Cardiac muscle cell (in vitro differentiated cells and primary cell): Measurements from ENCODE around the gene LGR4. TPM values are rescaled to one million over a fixed set of nuclear protein-coding genes. Genes with fewer than 3 reads are reported as not detected.

ENCODE experiments used
- DNase-seq, 2 donors: peaks; one replicate each; pipeline versions ENCODE4 v3.0.0 to v3.0.0-alpha.2; 2010 to 2017; ENCODE audit warnings: low read depth in 1 of 2, low spot score in 1 of 2
- H3K27ac ChIP-seq: fragments of 200-600 bp; sonication (generic); 2 replicates; pipeline ENCODE4 v1.5.1; 2016
- H3K27me3 ChIP-seq: fragments of 200-600 bp; sonication (generic); 2 replicates; pipeline ENCODE4 v1.6.0; 2016; ENCODE audit warnings: control low read depth
- H3K36me3 ChIP-seq: fragments of 200-600 bp; sonication (generic); 2 replicates; pipeline ENCODE4 v1.5.1; 2016; ENCODE audit warnings: control low read depth
- H3K4me1 ChIP-seq: fragments of 200-600 bp; sonication (generic); 2 replicates; pipeline ENCODE4 v1.8.1; 2017; ENCODE audit warnings: low read depth, mild to moderate bottlenecking, mixed run types
- H3K4me3 ChIP-seq: fragments of 200-600 bp; sonication (generic); 2 replicates; pipeline ENCODE4 v1.5.1; 2016; ENCODE audit warnings: mild to moderate bottlenecking
- H3K9me3 ChIP-seq: fragments of 200-600 bp; sonication (generic); 2 replicates; pipeline ENCODE4 v1.5.1; 2017; ENCODE audit warnings: low read depth, mild to moderate bottlenecking, control low read depth
- CTCF ChIP-seq: IDR thresholded peaks from 2 replicates; pipeline ENCODE4 v1.5.1; 2012; ENCODE audit warnings: low read depth, mild to moderate bottlenecking, low read length
- polyA plus RNA-seq: library from polyadenylated mRNA; unstranded; fragments of >200 nt; fragmentation: Nextera tagmentation; extraction: Ambion mirVana; gene quantifications from 2 replicates; pipeline ENCODE4 v1.2.1, GENCODE V29; 2016
- total RNA-seq: library from RNA; depleted of rRNA; stranded (reverse); fragments of >200 nt; gene quantifications from 2 replicates; pipeline ENCODE4 v1.2.3, GENCODE V29; 2016

LGR4 gene
- total and polyA plus RNA-seq, 2 experiments from 2014 or later: 52.4 to 89.3 TPM

GRCh38 chr11:27418356-27418755 lies 54.2 kb downstream of the LGR4 start:
- peak overlapping the region; percentile 65 for H3K27ac ChIP-seq
- H3K9me3 ChIP-seq: no peaks in the 10 kb centered on the region
- no peak overlapping the region for H3K4me3 ChIP-seq
- TF ChIP-seq CTCF: no peak
- no peak for DNase-seq
- H3K4me1 ChIP-seq: peaks cover 71% of the 10 kb centered on the region
- no peaks in the 10 kb centered on the region for H3K36me3 ChIP-seq
- H3K27me3 ChIP-seq: no peaks in the 10 kb centered on the region

DNA sequence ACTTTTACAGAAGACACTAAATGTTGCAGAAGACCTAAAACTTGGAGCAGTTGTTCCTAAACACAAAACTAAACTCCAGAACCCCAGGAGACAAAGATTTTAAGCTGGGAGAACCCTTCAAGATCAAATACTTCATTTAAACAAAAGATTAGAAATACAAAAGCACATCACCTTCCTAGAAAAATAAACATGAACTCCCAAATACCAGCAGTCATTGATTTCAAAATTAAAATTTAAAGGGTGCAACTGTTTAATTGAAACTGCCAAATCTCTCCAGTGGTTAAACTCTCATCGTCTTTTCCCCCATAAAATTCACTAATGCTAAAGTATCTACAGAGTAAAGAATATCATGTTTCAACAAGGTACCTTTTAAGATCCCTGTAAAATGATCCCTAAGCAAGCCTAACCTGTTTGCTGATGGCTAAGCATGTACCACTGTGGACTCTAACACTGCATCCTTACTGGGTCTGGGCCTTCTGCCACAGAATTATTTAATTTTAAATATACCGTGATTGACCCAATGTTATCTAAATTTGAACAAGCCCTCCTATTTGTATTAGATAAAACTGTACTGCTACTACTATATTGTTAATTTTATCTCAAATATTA lies 55.9 kb downstream of the LGR4 start:
- no peak for DNase-seq
- Histone ChIP-seq H3K27ac (no peak overlapping the region), H3K36me3 (no peaks in the 10 kb centered on the region), H3K4me3 (no peak overlapping the region), H3K27me3 (no peaks in the 10 kb centered on the region), H3K4me1 (peaks cover 65% of the 10 kb centered on the region), H3K9me3 (no peaks in the 10 kb centered on the region)
- no peak for TF ChIP-seq CTCF

DNA sequence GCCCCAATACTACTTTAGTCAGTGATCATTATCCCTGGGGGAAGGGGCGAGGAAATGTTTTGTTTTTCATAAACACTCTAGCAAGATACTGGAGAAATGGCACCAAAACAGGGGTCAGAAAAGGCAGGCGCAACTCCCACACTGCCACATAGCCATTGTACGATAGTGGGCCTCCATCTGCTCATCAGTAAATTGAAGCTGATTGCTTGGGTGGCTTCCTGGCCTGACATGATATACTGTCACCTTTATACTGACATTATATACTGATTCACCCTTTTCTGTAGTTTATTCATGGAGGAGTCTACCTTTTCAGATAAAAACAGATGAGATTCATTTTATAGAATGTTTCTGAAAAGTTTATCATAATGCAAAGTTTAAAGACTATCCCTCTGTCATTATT lies 57.9 kb downstream of the LGR4 start:
- Histone ChIP-seq H3K4me1 (peaks cover 51% of the 10 kb centered on the region), H3K27ac (no peak overlapping the region), H3K36me3 (peaks cover 3% of the 10 kb centered on the region), H3K4me3 (no peak overlapping the region), H3K9me3 (no peaks in the 10 kb centered on the region), H3K27me3 (no peaks in the 10 kb centered on the region)
- no peak for TF ChIP-seq CTCF
- DNase-seq: no peak

GRCh38 chr11:27413218-27413617 lies 59.4 kb downstream of the LGR4 start:
- Histone ChIP-seq H3K36me3 (peaks cover 3% of the 10 kb centered on the region), H3K9me3 (no peaks in the 10 kb centered on the region), H3K27ac (no peak overlapping the region), H3K4me1 (peaks cover 58% of the 10 kb centered on the region), H3K27me3 (no peaks in the 10 kb centered on the region), H3K4me3 (no peak overlapping the region)
- TF ChIP-seq CTCF: no peak
- no peak for DNase-seq

DNA sequence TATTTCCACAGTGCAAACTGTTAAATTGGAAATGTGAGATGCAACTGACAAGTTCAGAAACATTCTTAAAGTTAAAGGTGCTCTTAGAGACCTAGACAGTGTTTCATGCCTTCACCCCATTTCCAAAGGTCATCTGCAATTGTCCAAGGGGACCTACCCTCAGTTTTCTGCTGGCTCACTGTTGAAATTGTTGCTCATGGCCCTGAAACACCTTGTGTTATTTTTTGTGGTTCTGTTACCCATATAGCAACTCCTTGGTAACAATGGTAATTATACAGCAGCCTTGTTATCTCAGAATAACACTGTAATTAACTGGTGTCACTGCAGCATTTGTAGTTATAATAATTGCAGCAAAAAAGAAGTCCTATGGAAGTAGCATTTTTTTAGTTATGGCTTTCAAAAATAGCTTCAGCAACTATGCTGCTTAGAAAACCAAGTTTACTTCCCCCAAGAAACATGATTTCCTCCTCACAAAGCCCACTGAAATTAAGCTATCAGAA lies 60.3 kb downstream of the LGR4 start:
- DNase-seq: no peak
- no peak overlapping the region for H3K27ac ChIP-seq
- no peaks in the 10 kb centered on the region for H3K9me3 ChIP-seq
- H3K36me3 ChIP-seq: peaks cover 3% of the 10 kb centered on the region
- peaks cover 50% of the 10 kb centered on the region for H3K4me1 ChIP-seq
- no peak for TF ChIP-seq CTCF
- H3K4me3 ChIP-seq: no peak overlapping the region
- no peaks in the 10 kb centered on the region for H3K27me3 ChIP-seq
